HCT116 (cell line): ENCODE data around the gene PTPN12. TPM values are rescaled to one million over a fixed set of nuclear protein-coding genes. Genes with fewer than 3 reads are reported as not detected.

Source experiments
- ATAC-seq: fragments of 200-7000 bp; cut with Tn5 transposase; 2 replicates; pipeline ENCODE4 v1.9.1; 2020; ENCODE audit warnings: mild to moderate bottlenecking, moderate library complexity
- BruUV-seq: library from RNA; stranded (reverse); fragments of 400-500 nt; replicated peaks from 2 replicates; lab custom pipeline; 2021; lab: Mats Ljungman, UMichigan
- CTCF ChIA-PET: fragments of 300-600 bp; sonication (Branson Sonifier 250); formaldehyde crosslinking; loops from one replicate; lab custom pipeline; 2021; ENCODE audit warnings: antibody characterized with exemption; lab: Charles Lee
- POLR2A ChIA-PET: fragments of 300-600, 350-600 bp; sonication (Branson Sonifier 250); formaldehyde crosslinking; loops from one replicate; lab custom pipeline; 2021; ENCODE audit warnings: antibody characterized with exemption; lab: Charles Lee
- RAD21 ChIA-PET, 2 experiments: fragments of 300-600 bp; sonication (Branson Sonifier 250); formaldehyde crosslinking; loops; one replicate each; lab custom pipeline; 2023; ENCODE audit warnings: low total read pairs in 2 of 2; ENCODE audit not compliant: uncharacterized antibody in 2 of 2, unreplicated experiment in 2 of 2, low non-redundant PET in 1 of 2; lab: Charles Lee
- DNase-seq: peaks from one replicate; pipeline ENCODE4 v3.0.0-alpha.2; 2010; ENCODE audit warnings: low read depth, low spot score
- H2AFZ ChIP-seq: fragments of 200-600 bp; shearing (Covaris generic), sonication (generic); 2 replicates; pipeline ENCODE4 v1.6.1; 2017; ENCODE audit warnings: low read depth, mixed run types, mixed read lengths, antibody characterized with exemption, low read length; ENCODE audit not compliant: poor library complexity, severe bottlenecking
- H3K27ac ChIP-seq: 2 replicates; pipeline ENCODE4 v1.5.1; 2012; ENCODE audit warnings: low read depth, low read length
- H3K27me3 ChIP-seq: fragments of 200-600 bp; sonication (generic); 2 replicates; pipeline ENCODE4 v1.6.1; 2016; ENCODE audit warnings: mixed run types, low read length, mixed read lengths; ENCODE audit not compliant: insufficient read depth
- H3K36me3 ChIP-seq, 2 experiments: fragments of 200-500 bp in 1 of 2; fragments of 200-600 bp in 1 of 2; sonication (Bioruptor generic) in 1 of 2; sonication (generic) in 1 of 2; 2 replicates each; pipeline versions ENCODE4 v1.5.1 to v1.6.1; 2014 to 2016; ENCODE audit warnings: low read length in 2 of 2, inconsistent platforms in 1 of 2, mixed read lengths in 1 of 2, mixed run types in 1 of 2; ENCODE audit not compliant: insufficient read depth in 2 of 2, control insufficient read depth in 1 of 2
- H3K4me1 ChIP-seq, 2 experiments: fragments of 200-600 bp in 1 of 2; sonication (generic) in 1 of 2; 2 replicates each; pipeline versions ENCODE4 v1.5.1 to v1.6.1; 2012 to 2017; ENCODE audit warnings: low read length in 2 of 2, inconsistent platforms in 1 of 2, mild to moderate bottlenecking in 1 of 2, mixed read lengths in 1 of 2, mixed run types in 1 of 2, moderate library complexity in 1 of 2; ENCODE audit not compliant: insufficient read depth in 2 of 2, control insufficient read depth in 1 of 2
- H3K4me2 ChIP-seq: fragments of 200-600 bp; sonication (generic); 2 replicates; pipeline ENCODE4 v1.6.1; 2017; ENCODE audit warnings: mixed run types, low read length, mixed read lengths
- H3K4me3 ChIP-seq, 2 experiments: fragments of 200-600 bp in 1 of 2; sonication (generic) in 1 of 2; replicated peaks in 1 of 2; 2 replicates each; pipeline ENCODE4 v1.5.1; 2011 to 2016; ENCODE audit warnings: low read length in 2 of 2, control low read depth in 1 of 2, low read depth in 1 of 2, mild to moderate bottlenecking in 1 of 2, mixed read lengths in 1 of 2, mixed run types in 1 of 2
- H3K79me2 ChIP-seq: fragments of 200-600 bp; sonication (generic); 2 replicates; pipeline ENCODE4 v1.6.1; 2017; ENCODE audit warnings: mild to moderate bottlenecking, mixed run types, low read length, moderate library complexity, mixed read lengths; ENCODE audit not compliant: insufficient read depth
- H3K9ac ChIP-seq: fragments of 200-600 bp; sonication (generic); 2 replicates; pipeline ENCODE4 v1.6.1; 2016; ENCODE audit warnings: low read length, mixed read lengths
- H3K9me2 ChIP-seq: fragments of 200-600 bp; sonication (generic), shearing (Covaris generic); 2 replicates; pipeline ENCODE4 v1.6.1; 2017; ENCODE audit warnings: mixed run types, mild to moderate bottlenecking, moderate library complexity; ENCODE audit not compliant: insufficient read depth
- H3K9me3 ChIP-seq, 2 experiments: fragments of 200-500 bp in 1 of 2; fragments of 200-600 bp in 1 of 2; sonication (Bioruptor generic) in 1 of 2; sonication (generic) in 1 of 2; 2 replicates each; pipeline ENCODE4 v1.6.1; 2014 to 2017; ENCODE audit warnings: low read length in 2 of 2, mixed read lengths in 2 of 2, inconsistent platforms in 1 of 2, low read depth in 1 of 2, mild to moderate bottlenecking in 1 of 2, mixed run types in 1 of 2, moderate library complexity in 1 of 2; ENCODE audit not compliant: control insufficient read depth in 1 of 2, insufficient read depth in 1 of 2
- H4K20me1 ChIP-seq: fragments of 200-600 bp; sonication (generic), shearing (Covaris generic); 2 replicates; pipeline ENCODE4 v1.6.1; 2017; ENCODE audit warnings: mixed run types, mild to moderate bottlenecking, moderate library complexity; ENCODE audit not compliant: insufficient read depth
- EGR1 ChIP-seq: IDR thresholded peaks from 2 replicates; pipeline ENCODE4 v1.6.1; 2012; ENCODE audit warnings: low read depth
- EZH2phosphoT487 ChIP-seq: fragments of 200-600 bp; IDR thresholded peaks from 2 replicates; pipeline ENCODE4 v1.6.1; 2018; ENCODE audit warnings: antibody characterized with exemption, borderline replicate concordance
- FOSL1 ChIP-seq: IDR thresholded peaks from 2 replicates; pipeline ENCODE4 v1.6.1; 2012; ENCODE audit warnings: low read depth
- RAD21 ChIP-seq: IDR thresholded peaks from 2 replicates; pipeline ENCODE4 v1.6.1; 2012; ENCODE audit warnings: low read depth, mild to moderate bottlenecking
- SIN3A ChIP-seq: IDR thresholded peaks from 2 replicates; pipeline ENCODE4 v1.6.1; 2012; ENCODE audit warnings: low read depth
- TCF7L2 ChIP-seq: IDR thresholded peaks from 2 replicates; pipeline ENCODE4 v1.7.0; 2011; ENCODE audit warnings: borderline replicate concordance, inconsistent platforms; ENCODE audit not compliant: insufficient read depth, insufficient read length; ENCODE audit errors: extremely low read depth
- YY1 ChIP-seq: IDR thresholded peaks from 2 replicates; pipeline ENCODE4 v1.6.1; 2011; ENCODE audit warnings: low read length, low read depth, moderate library complexity, mild to moderate bottlenecking; ENCODE audit not compliant: insufficient replicate concordance; ENCODE audit errors: extremely low read depth
- ZFX ChIP-seq: fragments of 450-650 bp; IDR thresholded peaks from 2 replicates; pipeline ENCODE4 v1.6.1; 2017
- intact Hi-C: fragments of 100-400 bp; cut with micrococcal nuclease; formaldehyde crosslinking; loops from 2 replicates; pipeline ENCODE4 v1.10.0; 2022
- total RNA-seq: library from RNA; stranded (reverse); gene quantifications from one replicate; pipeline ENCODE4 v1.2.1, GENCODE V29; 2021; ENCODE audit not compliant: unreplicated experiment
- TF ChIP-seq, protein P1 (sequence below): IDR thresholded peaks from 2 replicates; pipeline ENCODE4 v1.6.1; 2011; ENCODE audit warnings: mild to moderate bottlenecking, low read length, moderate library complexity; ENCODE audit not compliant: insufficient replicate concordance; ENCODE audit errors: extremely low read depth
- TF ChIP-seq, protein P2 (sequence below): IDR thresholded peaks from 2 replicates; pipeline ENCODE4 v1.6.1; 2012

Gene PTPN12
- total RNA-seq, 1 experiment from 2014 or later: 80.5 TPM

DNA sequence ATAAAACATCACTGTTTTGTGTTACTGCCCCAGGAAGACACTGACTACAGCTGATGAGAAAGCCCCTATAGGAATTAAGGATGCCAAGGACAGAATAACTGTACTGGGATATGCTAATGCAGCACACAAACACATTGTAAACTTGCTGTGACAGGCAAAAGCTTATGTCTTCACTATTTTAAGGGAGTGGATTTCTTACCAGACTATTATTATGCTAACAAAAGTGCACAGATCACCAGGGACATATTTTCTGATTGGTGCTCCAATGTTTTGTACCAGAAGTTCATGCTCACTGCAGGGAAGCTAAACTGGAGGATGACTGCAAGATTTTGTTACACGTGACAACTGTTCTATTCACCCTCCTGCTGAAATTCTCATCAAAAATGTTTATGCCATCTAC lies 48.1 kb upstream of the PTPN12 start (continued):
- no peak for TF ChIP-seq RAD21
- no peak for TF ChIP-seq ZFX
- TF ChIP-seq, protein P1, sequence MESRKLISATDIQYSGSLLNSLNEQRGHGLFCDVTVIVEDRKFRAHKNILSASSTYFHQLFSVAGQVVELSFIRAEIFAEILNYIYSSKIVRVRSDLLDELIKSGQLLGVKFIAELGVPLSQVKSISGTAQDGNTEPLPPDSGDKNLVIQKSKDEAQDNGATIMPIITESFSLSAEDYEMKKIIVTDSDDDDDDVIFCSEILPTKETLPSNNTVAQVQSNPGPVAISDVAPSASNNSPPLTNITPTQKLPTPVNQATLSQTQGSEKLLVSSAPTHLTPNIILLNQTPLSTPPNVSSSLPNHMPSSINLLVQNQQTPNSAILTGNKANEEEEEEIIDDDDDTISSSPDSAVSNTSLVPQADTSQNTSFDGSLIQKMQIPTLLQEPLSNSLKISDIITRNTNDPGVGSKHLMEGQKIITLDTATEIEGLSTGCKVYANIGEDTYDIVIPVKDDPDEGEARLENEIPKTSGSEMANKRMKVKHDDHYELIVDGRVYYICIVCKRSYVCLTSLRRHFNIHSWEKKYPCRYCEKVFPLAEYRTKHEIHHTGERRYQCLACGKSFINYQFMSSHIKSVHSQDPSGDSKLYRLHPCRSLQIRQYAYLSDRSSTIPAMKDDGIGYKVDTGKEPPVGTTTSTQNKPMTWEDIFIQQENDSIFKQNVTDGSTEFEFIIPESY: no peak

DNA sequence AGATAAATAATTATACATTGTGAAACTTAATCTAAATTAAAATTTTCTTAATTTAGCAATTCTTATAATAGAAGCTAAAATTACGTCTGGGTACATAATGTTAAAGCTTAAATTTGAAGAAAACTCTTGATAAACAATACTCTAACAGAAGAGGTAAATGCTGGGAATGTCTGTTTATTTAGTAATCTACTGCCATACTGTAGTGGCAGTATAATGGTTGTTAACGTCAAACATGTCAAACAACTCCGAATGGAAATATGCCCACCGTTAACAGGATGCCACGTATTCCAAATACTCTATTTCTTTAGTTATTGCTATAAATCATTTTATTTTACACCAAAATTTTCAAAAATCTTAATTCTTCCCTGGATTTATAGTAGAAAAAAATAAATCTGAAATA lies 40.0 kb upstream of the PTPN12 start:
- no peaks in the 10 kb centered on the region for H3K9me3 ChIP-seq
- H3K9ac ChIP-seq: no peak overlapping the region
- intact Hi-C loops: no loop called here
- no TSS peak for BruUV-seq
- ChIA-PET RAD21 (no interaction called here), POLR2A (no interaction called here), CTCF (no interaction called here)
- H2AFZ ChIP-seq: peak overlapping the region; percentile 16
- H3K79me2 ChIP-seq: no peaks in the 10 kb centered on the region
- H3K4me1 ChIP-seq: no peaks in the 10 kb centered on the region
- no peaks in the 10 kb centered on the region for H3K36me3 ChIP-seq
- DNase-seq: no peak
- no peak for ATAC-seq
- no peak overlapping the region for H3K4me3 ChIP-seq
- H3K9me2 ChIP-seq: no peaks in the 10 kb centered on the region
- no peak overlapping the region for H3K27ac ChIP-seq
- H4K20me1 ChIP-seq: no peaks in the 10 kb centered on the region
- TF ChIP-seq TCF7L2 (no peak), YY1 (no peak), SIN3A (no peak), EZH2phosphoT487 (no peak), EGR1 (no peak), FOSL1 (no peak)
- TF ChIP-seq, protein P2, sequence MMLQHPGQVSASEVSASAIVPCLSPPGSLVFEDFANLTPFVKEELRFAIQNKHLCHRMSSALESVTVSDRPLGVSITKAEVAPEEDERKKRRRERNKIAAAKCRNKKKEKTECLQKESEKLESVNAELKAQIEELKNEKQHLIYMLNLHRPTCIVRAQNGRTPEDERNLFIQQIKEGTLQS: no peak
- H3K27me3 ChIP-seq: no peaks in the 10 kb centered on the region
- H3K4me2 ChIP-seq: no peak overlapping the region
